GM21528 (cell line): Measurements from ENCODE around the gene PLXNB3.
"Not testable (repeated sequence)": the region's sequence is repeated elsewhere in the genome, so short reads cannot be mapped to it uniquely, and the experiment has no call there.

ENCODE experiments used
- ATAC-seq: cut with Tn5 transposase; IDR thresholded peaks from one replicate; pipeline ENCODE4 v1.9.1; 2021; ENCODE audit warnings: mild to moderate bottlenecking, moderate library complexity; ENCODE audit not compliant: unreplicated experiment, low FRiP score

PLXNB3 gene

DNA sequence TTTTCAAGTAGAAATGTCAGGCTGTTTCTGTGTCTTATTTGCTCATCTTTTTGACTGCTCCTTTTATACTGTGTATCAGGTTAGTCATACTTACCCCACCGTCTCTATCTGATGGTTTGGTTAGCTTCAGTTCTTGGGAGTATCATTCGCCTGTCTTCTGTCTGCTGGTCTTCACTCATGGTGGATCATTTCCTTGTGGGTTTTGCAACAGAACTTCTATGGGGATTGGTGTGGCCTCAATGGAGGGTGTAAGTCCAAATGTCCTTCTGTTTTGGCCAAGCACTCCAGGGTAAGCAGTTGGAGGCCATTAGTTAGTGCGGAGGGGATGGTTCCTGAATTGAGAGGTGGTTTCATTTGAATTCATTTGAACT, 32.2 kb upstream of the PLXNB3 start:
- no peak for ATAC-seq

DNA sequence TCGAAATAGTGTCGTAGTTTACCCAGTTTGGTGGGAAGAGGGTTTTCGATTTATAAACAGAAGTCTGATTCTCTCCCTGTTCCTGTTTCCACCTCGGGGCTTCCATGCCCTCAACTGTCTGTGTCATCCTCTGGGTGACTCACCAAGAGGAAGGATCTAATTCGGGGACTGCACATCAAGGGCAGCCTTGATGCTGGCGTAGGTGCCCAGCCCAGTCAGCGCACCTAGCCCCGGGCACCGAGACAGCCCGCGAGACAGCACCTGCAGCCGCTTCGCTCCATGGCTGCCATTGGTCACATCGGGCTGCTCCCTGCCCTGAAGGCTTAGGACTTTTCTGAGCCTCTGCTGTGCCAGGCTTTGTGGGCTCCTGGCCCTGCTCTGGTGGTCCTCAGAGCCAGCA, 31.6 kb upstream of the PLXNB3 start:
- ATAC-seq: no peak

GRCh38 chrX:153733651-153734240, 30.3 kb upstream of the PLXNB3 start:
- ATAC-seq: no peak

- no peak for ATAC-seq
Observed at GRCh38 chrX:153734871-153735270, 29.2 kb upstream of the PLXNB3 start.

DNA sequence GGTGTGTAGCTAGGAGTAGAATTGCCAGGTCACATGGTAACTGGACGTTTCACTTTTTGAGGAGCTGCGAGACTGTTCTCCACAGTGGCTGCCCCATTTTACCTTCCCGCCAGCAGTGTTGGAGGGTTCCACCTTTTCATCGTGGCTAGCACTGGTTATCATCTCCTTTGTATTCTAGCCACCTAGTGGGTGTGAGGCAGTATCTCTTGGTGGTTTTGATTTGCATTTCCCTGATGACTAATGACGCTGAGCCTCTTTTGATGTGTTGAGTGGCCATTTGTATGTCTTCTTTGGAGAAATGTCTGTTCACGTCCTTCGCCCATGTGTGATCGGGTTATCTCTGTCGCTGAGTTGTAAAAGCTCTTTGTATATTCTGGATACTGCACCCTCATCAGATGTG, 28.8 kb upstream of the PLXNB3 start:
- no peak for ATAC-seq

GRCh38 chrX:153736071-153736820, 27.8 kb upstream of the PLXNB3 start:
- ATAC-seq: no peak

- no peak for ATAC-seq
Observed at GRCh38 chrX:153736871-153737441, 27.1 kb upstream of the PLXNB3 start.

DNA sequence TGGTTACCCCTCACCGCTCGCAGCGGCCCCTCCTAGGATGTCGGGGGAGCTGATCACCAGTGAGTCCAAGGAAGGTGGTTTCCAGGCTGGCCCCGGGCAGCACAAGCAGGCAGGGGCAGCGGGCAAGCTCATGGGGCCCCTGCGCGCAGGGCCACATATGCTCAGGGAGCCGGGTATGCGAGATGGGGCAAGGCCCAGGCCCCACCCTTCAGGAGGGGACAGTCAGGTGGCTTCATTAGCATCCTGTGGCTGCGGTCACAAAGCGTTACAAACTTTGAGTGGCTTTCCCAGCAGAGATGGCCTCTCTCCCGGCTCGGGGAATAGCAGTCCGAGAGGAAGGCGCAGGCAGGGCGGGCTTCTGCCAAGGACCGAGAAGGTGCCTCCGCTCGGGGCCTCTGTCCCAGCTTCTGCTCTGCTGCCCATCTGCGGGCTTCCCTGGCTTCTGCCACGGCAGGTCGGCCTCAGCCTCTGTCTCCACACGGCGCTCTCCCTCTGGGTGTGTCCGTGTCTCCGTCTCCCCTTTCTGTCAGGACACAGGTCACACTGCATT, 25.9 kb upstream of the PLXNB3 start:
- no peak for ATAC-seq

DNA sequence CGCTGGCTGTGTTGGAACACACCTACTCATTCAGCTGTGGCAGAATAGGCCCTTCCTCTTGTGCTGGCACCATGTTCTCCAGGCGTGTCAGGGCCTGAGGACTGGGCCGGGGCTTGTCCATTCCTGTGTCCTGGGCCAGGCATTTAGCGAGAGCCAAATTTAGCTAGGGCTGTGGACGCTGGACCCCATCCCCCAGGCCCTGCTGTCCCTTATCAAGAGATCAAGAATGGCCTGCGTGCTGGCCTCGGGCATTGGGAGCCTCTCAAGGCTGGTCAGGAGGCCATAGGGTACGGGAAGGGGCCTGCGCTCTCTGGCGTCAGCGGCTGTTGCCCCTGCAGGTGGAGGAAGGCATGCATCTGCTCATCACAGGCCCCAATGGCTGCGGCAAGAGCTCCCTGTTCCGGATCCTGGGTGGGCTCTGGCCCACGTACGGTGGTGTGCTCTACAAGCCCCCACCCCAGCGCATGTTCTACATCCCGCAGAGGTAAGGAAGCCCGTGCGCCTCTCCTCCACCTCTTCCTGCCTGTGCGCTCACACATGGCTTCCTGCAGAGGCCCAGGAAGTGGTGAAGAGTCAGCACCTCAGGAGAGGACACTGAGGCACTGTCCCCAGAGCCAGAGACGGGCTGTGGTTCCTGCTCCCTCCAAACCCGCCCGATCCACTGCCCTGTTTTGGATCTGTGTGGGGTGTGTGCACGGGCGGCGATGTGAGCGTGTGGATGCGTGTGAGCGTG, 24.1 kb upstream of the PLXNB3 start:
- ATAC-seq: no peak

DNA sequence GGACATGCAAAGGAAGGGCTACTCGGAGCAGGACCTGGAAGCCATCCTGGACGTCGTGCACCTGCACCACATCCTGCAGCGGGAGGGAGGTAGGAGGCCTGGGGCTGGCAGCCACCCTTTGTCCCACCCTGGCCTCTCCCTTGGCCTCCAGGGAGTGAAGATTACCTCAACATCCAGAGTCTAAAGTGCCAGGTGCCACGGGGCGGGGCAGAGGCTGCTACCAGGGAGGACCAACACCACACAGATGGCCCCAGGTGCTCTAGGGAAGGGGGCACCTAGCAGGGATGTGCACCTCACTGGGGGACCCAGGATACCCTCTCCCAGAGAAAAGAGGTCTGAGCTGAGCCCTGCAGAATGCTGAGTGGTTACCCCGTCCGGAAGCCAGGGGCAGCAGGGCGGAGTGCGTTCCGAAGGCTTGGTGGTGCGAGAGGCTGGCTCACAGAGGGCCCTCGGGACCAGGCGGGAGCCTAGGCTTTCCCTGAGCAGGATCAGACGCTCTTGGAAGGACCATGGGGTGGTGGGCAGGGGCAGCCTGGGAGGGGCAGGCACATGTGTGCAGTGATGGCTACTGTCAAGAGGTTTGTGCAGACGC, 23.3 kb upstream of the PLXNB3 start:
- no peak for ATAC-seq

- ATAC-seq: no peak
Observed at GRCh38 chrX:153741446-153741845, 22.6 kb upstream of the PLXNB3 start.

- not testable (repeated sequence) for ATAC-seq
Observed at GRCh38 chrX:153742111-153742510, 21.9 kb upstream of the PLXNB3 start.

- not testable (repeated sequence) for ATAC-seq
Observed at GRCh38 chrX:153742796-153743467, 21.1 kb upstream of the PLXNB3 start.

GRCh38 chrX:153743468-153744209, 20.4 kb upstream of the PLXNB3 start:
- not testable (repeated sequence) for ATAC-seq

- ATAC-seq: no peak
Observed at GRCh38 chrX:153744210-153745066, 19.6 kb upstream of the PLXNB3 start.

DNA sequence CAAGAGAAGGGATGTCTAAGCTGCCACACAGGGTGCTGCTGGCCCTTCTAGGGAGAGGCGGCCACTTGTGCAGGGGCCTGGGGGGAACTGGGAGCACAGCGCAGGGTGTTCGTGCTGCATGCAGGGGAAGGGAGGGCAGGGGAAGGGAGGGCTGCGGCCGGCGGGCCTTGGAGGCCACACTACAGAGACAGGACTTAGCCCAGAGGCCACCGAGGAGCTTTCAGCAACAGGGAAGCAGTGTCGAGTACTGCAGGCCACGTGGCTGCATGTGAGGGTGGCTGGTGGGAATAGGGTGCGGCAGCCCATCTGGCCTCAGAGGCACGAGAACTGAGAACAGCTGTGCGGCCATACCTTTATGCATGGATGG, 19.0 kb upstream of the PLXNB3 start:
- not testable (repeated sequence) for ATAC-seq

DNA sequence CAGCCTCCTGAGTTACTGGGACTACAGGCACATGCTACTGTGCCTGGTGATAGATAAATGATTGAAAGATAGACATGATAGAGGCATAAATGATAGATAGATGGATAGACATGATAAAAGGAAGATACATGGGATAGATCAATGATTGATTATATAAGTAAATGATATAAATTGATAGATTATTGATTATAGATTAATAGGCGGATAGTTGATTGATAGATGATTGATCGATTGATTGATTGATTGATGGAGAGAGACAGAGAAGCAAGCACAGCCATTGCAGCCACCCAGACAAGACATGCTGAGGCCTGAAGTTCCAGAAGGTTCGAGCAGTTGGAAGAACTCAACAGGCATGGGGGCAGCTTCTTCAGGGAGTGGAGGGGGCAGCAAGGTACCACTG, 17.7 kb upstream of the PLXNB3 start:
- ATAC-seq: no peak

DNA sequence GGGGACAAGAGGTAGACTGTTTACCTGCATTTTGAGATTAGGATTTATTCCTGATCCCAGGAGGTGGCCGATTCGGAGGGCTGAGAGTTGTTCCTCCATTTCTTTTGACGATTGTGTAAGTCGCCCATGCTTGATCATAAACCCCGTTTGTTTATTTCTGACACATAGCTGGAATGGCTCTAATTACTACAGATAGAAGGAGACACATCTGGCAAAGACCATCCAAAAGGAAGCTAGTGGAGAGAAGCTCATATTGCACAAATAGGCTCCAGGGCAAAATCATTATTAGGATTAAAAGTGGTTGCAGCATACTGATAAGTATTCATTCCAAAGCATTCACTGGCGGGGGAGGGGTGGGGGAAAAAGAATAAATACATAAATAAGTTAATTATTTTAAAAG, 17.1 kb upstream of the PLXNB3 start:
- not testable (repeated sequence) for ATAC-seq

DNA sequence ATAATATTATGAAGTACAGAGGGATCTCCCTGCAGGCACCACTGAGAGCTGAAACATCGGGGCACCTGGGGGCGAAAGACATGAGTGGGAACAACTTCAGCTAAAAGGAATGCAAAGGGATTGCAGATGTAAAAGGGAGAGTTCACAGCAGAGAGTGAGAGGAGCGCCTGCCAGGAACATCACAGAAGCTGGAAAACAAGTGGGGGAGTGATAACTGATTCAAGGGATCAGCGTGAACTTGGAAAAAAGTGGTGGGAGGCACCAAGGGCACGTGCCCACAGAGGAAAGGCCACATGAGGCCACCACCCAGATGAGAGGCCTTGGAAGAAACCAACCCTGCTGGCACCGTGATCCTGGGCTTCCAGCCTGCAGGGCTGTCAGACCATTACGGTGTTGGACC, 15.0 kb upstream of the PLXNB3 start:
- not testable (repeated sequence) for ATAC-seq
